Ovary (tissue), 9 donors: ENCODE results near the gene HOXC4. TPM values are rescaled to one million over a fixed set of nuclear protein-coding genes. Genes with fewer than 3 reads are reported as not detected.

Source experiments
- DNase-seq, 5 donors: peaks; one replicate each; pipeline ENCODE4 v3.0.0-alpha.2; 2019 to 2020
- H3K27ac ChIP-seq, 2 donors: fragments of 200-600 bp; one replicate each; pipeline versions ENCODE4 v1.5.1 to v1.8.0; 2019 to 2022
- H3K27me3 ChIP-seq: fragments of 200-600 bp; one replicate; pipeline ENCODE4 v1.8.0; 2022
- H3K36me3 ChIP-seq: fragments of 200-600 bp; sonication (generic); one replicate; pipeline ENCODE4 v1.5.1; 2019
- H3K4me1 ChIP-seq: one replicate; pipeline ENCODE4 v1.8.1; 2013; ENCODE audit warnings: mild to moderate bottlenecking, moderate library complexity; ENCODE audit not compliant: insufficient read depth
- H3K4me3 ChIP-seq: fragments of 200-600 bp; sonication (generic); one replicate; pipeline ENCODE4 v1.5.1; 2017
- H3K9me3 ChIP-seq, 2 donors: fragments of 200-600 bp in 1 of 2; sonication (generic) in 1 of 2; one replicate each; pipeline versions ENCODE4 v1.5.1 to v1.8.1; 2013 to 2019; ENCODE audit warnings: mild to moderate bottlenecking in 1 of 2, moderate library complexity in 1 of 2
- CTCF ChIP-seq, 3 donors: fragments of 450-650 bp in 2 of 3; fragments of 200-600 bp in 1 of 3; IDR thresholded peaks; one replicate each; pipeline versions ENCODE4 v1.5.1 to v1.8.0; 2016 to 2022; ENCODE audit warnings: antibody characterized with exemption in 3 of 3, mild to moderate bottlenecking in 1 of 3
- EP300 ChIP-seq: sonication (generic); formaldehyde crosslinking; IDR thresholded peaks from one replicate; pipeline ENCODE4 v1.6.1; 2017; ENCODE audit warnings: antibody characterized with exemption
- POLR2A ChIP-seq: fragments of 450-650 bp; IDR thresholded peaks from one replicate; pipeline ENCODE4 v1.6.1; 2017; ENCODE audit warnings: antibody characterized with exemption, mild to moderate bottlenecking, moderate library complexity
- WGBS, 3 donors: extraction: QIAGEN DNeasy Blood & Tissue Kit in 1 of 3; methylation state at CpG; one replicate each; pipeline versions ENCODE4 v1.1.5 to v1.1.7; 2013 to 2017; 5-methylcytosine and 5-hydroxymethylcytosine counted together
- intact Hi-C, 4 donors: fragments of 100-400 bp; cut with DNase I; formaldehyde crosslinking; loops; one replicate each; pipeline versions ENCODE4 v1.11.0 to v1.15.1; 2022 to 2023
- polyA plus RNA-seq, 2 donors: library from polyadenylated mRNA; stranded (reverse); fragments of 200-250 nt in 1 of 2; fragments of 350-450 nt in 1 of 2; fragmentation: Illumina TruSeq in 1 of 2; extraction: RNeasy Lipid Tissue Mini Kit (QIAGEN cat#74804) in 1 of 2; gene quantifications; one replicate each; pipeline ENCODE4 v1.2.3, GENCODE V29; 2013 to 2014
- total RNA-seq, 7 donors: library from RNA; depleted of rRNA in 2 of 7; stranded (reverse); fragments of >200 nt in 2 of 7; fragmentation: NEBNext Ultra II Directional in 3 of 7; extraction: Animal tissue kit (Norgen Biotek cat#: 25700) in 3 of 7; gene quantifications; one replicate each; pipeline versions ENCODE4 v1.1.0 to v1.2.4, GENCODE V29; 2016 to 2023
- donor health status: DM: no; HTN: no; CAD: no; lungs with moderate emphysema.
- donor health status: DM: no; HTN: no; CAD: no.
- donor health status: Bipolar disorder and iron deficiency.
- donor health status: DM: yes; HTN: yes; CAD: no.
- donor health status: DM: no; HTN: no; CAD: no.
- donor health status: DM: yes; HTN: yes; CAD: no.

The HOXC4 gene
- total and polyA plus RNA-seq, 9 donors = 3.3 to 21.8 (median 11.5) TPM

GRCh38 chr12:54044425-54045103 lies 9.1 kb upstream of the HOXC4 start:
- DNase-seq = no peak
- Histone ChIP-seq H3K27ac (peak overlapping the region in 1 of 2 donors; percentile 41), H3K9me3 (no peaks in the 10 kb centered on the region), H3K4me1 (peaks cover 8% of the 10 kb centered on the region), H3K36me3 (no peaks in the 10 kb centered on the region), H3K27me3 (no peaks in the 10 kb centered on the region), H3K4me3 (no peak overlapping the region)
- intact Hi-C loops = no loop called here
- WGBS, 3 donors = 77 to 85% (median 83%) methylated on average over 5 of the region's 5 CpGs
- no peak for TF ChIP-seq CTCF (IDR thresholded peaks at IDR 0.05)
- no peak for TF ChIP-seq POLR2A
- TF ChIP-seq EP300 = no peak

- TF ChIP-seq CTCF (IDR thresholded peaks at IDR 0.05) (no peak), POLR2A (no peak), EP300 (no peak)
- H3K27me3 ChIP-seq = no peaks in the 10 kb centered on the region
- H3K36me3 ChIP-seq = no peaks in the 10 kb centered on the region
- no peak for DNase-seq
- peaks cover 4% of the 10 kb centered on the region for H3K4me1 ChIP-seq
- H3K27ac ChIP-seq = no peak overlapping the region
- intact Hi-C loops = no loop called here
- H3K4me3 ChIP-seq = no peak overlapping the region
- H3K9me3 ChIP-seq = no peaks in the 10 kb centered on the region
These were observed 8.2 kb upstream of the HOXC4 start for GRCh38 chr12:54045401-54045800.

- H3K4me1 ChIP-seq = peaks cover 4% of the 10 kb centered on the region
- H3K27me3 ChIP-seq = no peaks in the 10 kb centered on the region
- DNase-seq = no peak
These were observed 7.6 kb upstream of the HOXC4 start for GRCh38 chr12:54045868-54046521.

GRCh38 chr12:54046809-54047159 lies 6.9 kb upstream of the HOXC4 start:
- intact Hi-C loops = no loop called here
- WGBS, 3 donors = 82 to 87% (median 85%) methylated on average over 24 to 27 of the region's 27 CpGs

More at GRCh38 chr12:54045868-54046521, 7.6 kb upstream of the HOXC4 start:
- no peak for TF ChIP-seq EP300
- TF ChIP-seq CTCF (IDR thresholded peaks at IDR 0.05) = no peak
- no peak for TF ChIP-seq POLR2A
- WGBS, 3 donors = 77 to 86% (median 85%) methylated on average over 16 of the region's 16 CpGs
- Histone ChIP-seq H3K27ac (no peak overlapping the region), H3K36me3 (no peaks in the 10 kb centered on the region), H3K4me3 (no peak overlapping the region), H3K9me3 (no peaks in the 10 kb centered on the region)
- intact Hi-C loops = no loop called here

More at GRCh38 chr12:54046809-54047159, 6.9 kb upstream of the HOXC4 start:
- no peaks in the 10 kb centered on the region for H3K9me3 ChIP-seq
- no peak for TF ChIP-seq POLR2A
- TF ChIP-seq EP300 = no peak
- TF ChIP-seq CTCF (IDR thresholded peaks at IDR 0.05) = no peak
- peaks cover 4% of the 10 kb centered on the region for H3K4me1 ChIP-seq
- H3K4me3 ChIP-seq = no peak overlapping the region
- no peaks in the 10 kb centered on the region for H3K27me3 ChIP-seq
- DNase-seq = peak in 1 of 5 donors; percentile 20
- H3K27ac ChIP-seq = no peak overlapping the region
- no peaks in the 10 kb centered on the region for H3K36me3 ChIP-seq
